Iris pigment epithelial cell (primary cell): ENCODE results near the gene MINK1.
"Not testable (repeated sequence)": the region's sequence is repeated elsewhere in the genome, so short reads cannot be mapped to it uniquely, and the experiment has no call there.

Source experiments
- DNase-seq: peaks from one replicate; pipeline ENCODE4 v3.0.0-alpha.2; 2011; ENCODE audit warnings: low read depth

The MINK1 gene

GRCh38 chr17:4846635-4847390 lies 13.7 kb downstream of the MINK1 start:
- DNase-seq, result no peak

DNA sequence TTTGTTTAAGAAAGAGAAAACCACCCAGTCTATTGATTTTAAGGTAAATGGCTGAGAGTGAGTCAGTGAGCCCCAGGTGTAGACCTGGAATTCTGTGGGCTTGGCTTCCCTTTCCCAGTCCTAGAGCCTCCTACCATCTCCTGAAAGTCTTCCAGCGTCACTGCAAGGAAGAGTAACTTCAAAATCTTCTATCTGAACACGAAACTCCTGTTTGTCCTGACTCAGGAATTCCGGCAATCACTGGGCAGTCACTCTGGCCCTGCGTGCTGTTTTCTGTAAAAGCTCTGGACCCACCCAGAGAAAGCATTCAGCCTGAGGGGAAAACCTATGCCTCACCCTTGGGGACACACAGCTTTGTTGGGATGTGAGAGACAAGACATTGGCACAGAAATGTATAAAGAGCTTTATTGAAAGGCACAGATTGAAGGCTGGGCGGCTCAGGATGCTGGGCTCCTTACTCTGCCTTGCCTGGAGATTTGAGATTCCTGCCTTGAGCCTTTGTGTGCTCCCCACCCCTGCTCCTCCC lies 15.9 kb downstream of the MINK1 start:
- DNase-seq, result no peak

DNA sequence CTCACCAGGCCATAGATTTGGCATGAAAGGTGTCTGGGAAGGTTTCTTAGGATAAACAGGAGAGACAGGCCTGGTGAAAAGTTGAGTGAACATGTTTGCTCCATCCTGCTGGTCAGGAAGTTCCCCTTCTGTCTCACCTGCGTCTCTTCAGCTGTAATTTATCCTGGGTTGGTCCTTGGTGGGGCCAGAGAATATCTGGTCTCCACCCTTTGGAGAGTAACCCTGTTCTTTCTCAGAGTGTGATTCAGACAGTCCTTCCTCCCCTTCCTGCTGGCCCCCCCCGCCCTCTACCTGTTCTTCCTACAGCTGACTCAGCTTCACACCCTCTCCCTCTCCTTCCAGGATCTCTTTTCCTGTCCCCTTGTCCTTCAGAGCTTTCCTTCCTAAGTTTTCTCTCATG lies 17.1 kb downstream of the MINK1 start:
- DNase-seq, result no peak

DNA sequence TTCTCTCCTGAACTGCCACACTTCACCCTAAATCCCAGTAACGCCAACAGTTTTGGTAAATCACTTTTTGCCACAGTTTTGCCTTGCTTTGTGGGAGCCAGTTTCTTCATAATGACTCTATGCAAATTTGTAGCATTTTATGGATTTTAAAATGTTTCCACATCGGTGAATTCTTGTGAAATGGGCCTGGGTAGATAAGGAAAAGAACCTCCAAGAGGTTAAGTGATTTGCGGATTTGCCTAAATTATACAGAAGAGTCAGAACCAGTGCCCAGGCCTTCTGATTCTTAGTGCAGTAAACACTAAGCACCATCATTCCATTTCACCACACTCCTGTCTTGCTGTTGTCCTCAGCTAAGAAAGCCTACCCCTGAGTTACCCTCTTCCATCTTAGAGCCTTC lies 17.9 kb downstream of the MINK1 start:
- DNase-seq, result no peak

DNA sequence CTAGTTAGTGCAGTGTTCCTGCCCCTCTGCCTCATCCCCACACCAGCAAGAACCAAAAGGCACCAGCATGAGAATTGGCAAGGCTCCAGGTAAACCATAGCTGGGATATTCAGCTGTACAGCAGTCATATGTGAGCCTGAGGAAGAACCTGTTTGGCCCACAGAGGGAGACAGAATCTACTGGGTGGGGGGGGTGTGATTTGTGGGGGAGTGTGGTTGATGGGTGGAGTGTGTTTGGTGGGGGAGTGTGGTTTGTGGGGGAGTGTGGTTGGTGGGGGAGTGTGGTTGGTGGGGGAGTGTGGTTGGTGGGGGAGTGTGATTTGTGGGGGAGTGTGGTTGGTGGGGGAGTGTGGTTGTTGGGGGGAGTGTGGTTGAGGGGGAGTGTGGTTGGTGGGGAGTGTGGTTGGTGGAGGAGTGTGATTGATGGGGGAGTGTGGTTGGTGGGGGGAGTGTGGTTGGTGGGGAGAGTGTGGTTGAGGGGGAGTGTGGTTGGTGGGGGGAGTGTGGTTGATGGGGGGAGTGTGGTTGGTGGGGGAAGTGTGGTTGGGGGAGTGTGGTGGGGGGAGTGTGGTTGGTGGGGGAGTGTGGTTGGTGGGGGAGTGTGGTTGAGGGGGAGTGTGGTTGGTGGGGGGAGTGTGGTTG lies 19.5 kb downstream of the MINK1 start:
- DNase-seq, result peak; percentile 66

GRCh38 chr17:4853208-4853671 lies 20.1 kb downstream of the MINK1 start:
- no peak for DNase-seq

DNA sequence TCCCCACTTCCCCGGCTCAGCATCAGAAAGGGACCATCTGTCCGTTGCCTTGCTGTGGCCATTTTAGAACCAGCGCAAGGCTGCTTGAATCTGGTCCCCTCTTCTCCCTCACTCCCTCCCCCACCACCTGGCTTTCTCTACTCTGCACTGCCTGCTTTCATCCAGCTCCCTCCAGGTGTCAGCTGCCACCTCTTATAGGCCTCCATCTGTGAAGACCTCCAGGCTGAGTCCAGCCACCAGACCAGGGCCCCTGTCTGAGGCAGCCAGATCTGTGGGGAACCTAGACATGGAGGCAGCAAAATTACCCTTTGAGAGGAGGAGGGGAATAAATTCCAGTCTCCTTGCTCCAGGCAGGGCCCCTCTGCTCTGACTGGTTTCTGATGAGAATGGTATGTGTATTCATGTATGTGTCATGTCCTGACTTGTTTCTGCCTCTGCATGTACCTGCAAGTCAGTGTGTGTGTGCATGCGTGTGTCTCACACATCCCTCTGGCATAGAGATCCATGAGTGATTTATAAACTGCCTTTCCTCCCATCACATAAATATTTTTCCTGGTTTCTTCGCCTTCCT lies 21.1 kb downstream of the MINK1 start:
- DNase-seq, result peak; percentile 50

DNA sequence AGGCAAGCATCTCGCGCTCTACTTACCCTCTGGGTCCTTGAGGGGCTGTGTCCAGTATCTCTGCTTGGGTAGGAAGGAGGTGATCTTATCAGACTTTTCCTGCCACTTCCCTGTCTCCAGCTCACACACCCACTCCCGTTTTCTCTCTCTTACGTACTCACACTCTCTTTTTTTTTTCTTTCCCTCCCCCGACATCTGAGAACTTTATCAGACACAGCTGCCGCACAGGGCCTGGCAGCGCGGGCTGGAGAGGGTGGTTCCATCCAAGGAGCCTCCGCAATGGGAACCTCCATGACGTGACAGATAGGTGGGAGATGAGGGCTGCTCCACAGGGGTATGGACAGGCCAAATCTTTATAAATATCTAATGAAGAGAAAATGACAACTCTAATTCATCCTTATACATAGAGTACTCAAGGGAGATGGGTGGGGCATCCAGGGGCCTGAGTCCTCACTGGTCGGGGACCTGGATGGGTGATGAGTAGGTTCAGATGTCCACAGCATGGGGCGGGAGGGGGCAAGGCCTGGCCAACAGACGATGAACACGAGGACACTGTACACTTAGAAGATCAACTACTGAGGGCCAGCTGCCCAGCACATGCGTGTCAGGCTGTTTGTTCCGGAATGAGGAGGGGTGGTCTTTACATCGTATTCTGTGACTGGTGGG lies 23.3 kb downstream of the MINK1 start:
- no peak for DNase-seq

GRCh38 chr17:4856937-4857314 lies 23.8 kb downstream of the MINK1 start:
- DNase-seq, result no peak

DNA sequence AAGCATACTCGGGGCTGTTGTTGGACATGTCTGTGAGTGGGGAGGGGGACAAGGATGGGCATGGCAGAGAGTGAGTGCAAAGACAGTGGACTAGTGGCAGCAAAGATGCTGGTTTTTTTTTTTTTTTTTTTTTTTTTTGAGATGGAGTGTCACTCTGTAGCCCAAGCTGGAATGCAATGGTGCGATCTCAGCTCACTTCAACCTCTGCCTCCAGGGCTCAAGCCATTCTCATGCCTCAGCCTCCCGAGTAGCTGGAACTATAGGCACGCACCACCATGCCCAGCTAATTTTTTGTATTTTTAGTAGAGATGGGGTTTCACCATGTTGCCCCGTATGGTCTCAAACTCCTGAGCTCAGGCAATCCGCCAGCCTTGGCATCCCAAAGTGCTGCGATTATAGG lies 24.2 kb downstream of the MINK1 start:
- DNase-seq, result not testable (repeated sequence)

- no peak for DNase-seq
Measured at GRCh38 chr17:4858068-4858881, 25.1 kb downstream of the MINK1 start.

DNA sequence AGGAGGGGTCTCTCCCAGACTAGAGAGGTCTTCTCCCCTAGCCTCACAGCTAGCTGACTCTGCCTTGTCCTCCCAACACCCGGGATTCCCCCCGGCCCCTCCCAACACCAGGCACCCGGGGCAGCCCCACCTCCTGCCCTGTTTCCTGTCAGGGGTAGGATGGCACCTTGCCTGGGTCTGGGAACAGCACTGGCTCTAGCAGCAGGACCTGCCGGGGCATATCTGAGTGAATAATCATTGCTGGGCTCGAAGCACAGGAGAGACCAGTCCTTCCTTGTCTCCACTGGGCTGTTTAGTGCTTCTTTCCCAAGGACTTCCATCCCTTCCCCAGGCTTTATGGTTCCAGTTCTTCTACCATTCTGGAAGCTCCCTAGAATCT lies 25.7 kb downstream of the MINK1 start:
- peak; percentile 37 for DNase-seq

GRCh38 chr17:4859816-4860625 lies 26.9 kb downstream of the MINK1 start:
- DNase-seq, result no peak

GRCh38 chr17:4860651-4861050 lies 27.5 kb downstream of the MINK1 start:
- DNase-seq, result no peak

GRCh38 chr17:4861052-4861451 lies 27.9 kb downstream of the MINK1 start:
- DNase-seq, result no peak

GRCh38 chr17:4862720-4863119 lies 29.6 kb downstream of the MINK1 start:
- DNase-seq, result no peak

- no peak for DNase-seq
Measured at GRCh38 chr17:4863321-4863720, 30.2 kb downstream of the MINK1 start.

GRCh38 chr17:4867535-4867934 lies 34.4 kb downstream of the MINK1 start:
- not testable (repeated sequence) for DNase-seq

DNA sequence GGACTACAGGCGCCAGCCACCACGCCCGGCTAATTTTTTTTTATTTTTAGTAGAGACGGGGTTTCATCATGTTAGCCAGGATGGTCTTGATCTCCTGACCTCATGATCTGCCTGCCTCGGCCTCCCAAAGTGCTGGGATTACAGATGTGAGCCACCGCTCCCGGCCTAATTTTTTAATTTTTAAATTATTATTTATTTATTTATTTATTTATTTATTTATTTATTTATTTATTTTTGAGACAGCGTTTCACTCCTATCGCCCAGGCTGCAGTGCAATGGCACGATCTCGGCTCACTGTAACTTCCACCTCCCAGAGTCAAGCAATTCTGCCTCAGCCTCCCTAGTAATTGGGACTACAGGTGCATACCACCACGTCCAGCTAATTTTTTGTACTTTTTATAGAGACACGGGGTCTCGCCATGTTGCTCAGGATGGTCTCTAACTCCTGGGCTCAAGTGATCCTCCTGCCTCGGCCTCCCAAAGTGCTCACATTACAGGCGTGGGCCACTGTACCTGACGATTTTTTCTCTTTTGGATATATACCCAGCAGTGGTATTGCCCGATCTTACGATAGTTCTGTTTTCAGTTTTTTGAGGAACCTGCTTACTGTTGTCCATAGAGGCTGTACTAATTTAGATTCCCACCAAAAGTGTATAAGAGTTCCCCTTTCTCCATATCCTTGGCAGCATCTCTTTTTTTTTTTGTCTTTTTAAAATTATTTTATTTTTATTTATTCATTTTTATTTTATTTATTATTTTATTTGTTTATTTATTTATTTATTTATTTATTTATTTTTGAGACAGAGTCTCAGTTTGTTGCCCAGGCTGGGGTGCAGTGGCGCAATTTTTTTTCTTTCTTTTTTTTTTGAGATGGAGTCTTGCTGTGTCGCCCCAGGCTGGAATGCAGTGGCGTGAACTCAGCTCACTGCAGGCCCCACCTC lies 36.2 kb downstream of the MINK1 start:
- DNase-seq, result not testable (repeated sequence)

DNA sequence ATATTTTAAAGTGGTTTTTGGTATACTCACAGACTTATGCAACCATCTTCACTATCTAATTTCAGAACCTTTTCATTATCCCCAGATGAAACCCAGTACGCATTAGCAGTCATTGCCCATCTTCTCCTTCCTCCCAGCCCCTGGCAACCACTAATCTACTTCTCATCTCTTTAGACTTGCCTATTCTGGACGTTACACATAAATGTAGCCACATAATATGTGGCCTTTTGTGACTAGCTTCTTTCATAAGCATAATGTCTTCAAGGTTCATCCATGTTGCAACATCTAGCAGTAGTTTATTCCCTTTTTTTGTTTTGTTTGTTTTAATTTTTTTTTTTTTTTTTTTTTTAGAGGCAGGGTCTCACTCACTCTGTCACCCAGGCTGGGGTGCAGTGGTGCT lies 37.7 kb downstream of the MINK1 start:
- no peak for DNase-seq
